Measurements from ENCODE around the gene TRDN.

DNA sequence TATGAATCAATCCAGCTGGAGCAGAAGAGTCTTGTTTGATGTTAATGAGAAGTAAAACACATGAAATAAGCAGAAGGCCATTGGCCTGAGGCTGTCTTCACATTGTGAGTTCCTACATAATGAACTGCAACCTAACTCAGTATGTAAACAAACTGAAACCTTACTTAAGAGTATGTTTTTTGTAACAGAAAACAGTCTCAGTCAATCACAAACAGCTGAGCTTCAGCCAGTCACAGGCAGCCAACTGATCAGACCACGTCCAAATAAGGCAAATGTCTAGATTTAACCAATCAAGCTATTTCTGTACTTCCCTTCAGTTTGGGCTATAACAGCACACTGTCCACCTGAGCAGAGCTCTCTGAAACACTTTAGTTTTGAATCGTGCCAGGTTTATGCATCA is 234.7 kb downstream of the TRDN start:
- TF ChIP-seq, protein P1, sequence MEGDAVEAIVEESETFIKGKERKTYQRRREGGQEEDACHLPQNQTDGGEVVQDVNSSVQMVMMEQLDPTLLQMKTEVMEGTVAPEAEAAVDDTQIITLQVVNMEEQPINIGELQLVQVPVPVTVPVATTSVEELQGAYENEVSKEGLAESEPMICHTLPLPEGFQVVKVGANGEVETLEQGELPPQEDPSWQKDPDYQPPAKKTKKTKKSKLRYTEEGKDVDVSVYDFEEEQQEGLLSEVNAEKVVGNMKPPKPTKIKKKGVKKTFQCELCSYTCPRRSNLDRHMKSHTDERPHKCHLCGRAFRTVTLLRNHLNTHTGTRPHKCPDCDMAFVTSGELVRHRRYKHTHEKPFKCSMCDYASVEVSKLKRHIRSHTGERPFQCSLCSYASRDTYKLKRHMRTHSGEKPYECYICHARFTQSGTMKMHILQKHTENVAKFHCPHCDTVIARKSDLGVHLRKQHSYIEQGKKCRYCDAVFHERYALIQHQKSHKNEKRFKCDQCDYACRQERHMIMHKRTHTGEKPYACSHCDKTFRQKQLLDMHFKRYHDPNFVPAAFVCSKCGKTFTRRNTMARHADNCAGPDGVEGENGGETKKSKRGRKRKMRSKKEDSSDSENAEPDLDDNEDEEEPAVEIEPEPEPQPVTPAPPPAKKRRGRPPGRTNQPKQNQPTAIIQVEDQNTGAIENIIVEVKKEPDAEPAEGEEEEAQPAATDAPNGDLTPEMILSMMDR (IDR thresholded peaks at IDR 0.05): no peak
- TF ChIP-seq GTF2I (CRISPR knock-in tag; conservative IDR thresholded peaks at IDR 0.05) (no peak), NFE2L1 (CRISPR knock-in tag; IDR thresholded peaks at IDR 0.05) (no peak), FOXP1 (CRISPR knock-in tag; IDR thresholded peaks at IDR 0.05; ENCODE audit: borderline replicate concordance) (no peak), CREB1 (CRISPR knock-in tag; IDR thresholded peaks at IDR 0.05) (no peak), NR2C2 (CRISPR knock-in tag; IDR thresholded peaks at IDR 0.05) (no peak), MYBL2 (CRISPR knock-in tag; IDR thresholded peaks at IDR 0.05) (no peak), FOXK1 (CRISPR knock-in tag; IDR thresholded peaks at IDR 0.05) (no peak), NFYB (CRISPR knock-in tag; conservative IDR thresholded peaks at IDR 0.05; ENCODE audit: low read depth) (no peak)
- TF ChIP-seq, protein P2, sequence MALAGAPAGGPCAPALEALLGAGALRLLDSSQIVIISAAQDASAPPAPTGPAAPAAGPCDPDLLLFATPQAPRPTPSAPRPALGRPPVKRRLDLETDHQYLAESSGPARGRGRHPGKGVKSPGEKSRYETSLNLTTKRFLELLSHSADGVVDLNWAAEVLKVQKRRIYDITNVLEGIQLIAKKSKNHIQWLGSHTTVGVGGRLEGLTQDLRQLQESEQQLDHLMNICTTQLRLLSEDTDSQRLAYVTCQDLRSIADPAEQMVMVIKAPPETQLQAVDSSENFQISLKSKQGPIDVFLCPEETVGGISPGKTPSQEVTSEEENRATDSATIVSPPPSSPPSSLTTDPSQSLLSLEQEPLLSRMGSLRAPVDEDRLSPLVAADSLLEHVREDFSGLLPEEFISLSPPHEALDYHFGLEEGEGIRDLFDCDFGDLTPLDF (CRISPR knock-in tag; IDR thresholded peaks at IDR 0.05): no peak
- TF ChIP-seq, protein P3, sequence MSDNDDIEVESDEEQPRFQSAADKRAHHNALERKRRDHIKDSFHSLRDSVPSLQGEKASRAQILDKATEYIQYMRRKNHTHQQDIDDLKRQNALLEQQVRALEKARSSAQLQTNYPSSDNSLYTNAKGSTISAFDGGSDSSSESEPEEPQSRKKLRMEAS (CRISPR knock-in tag; IDR thresholded peaks at IDR 0.05): no peak
- TF ChIP-seq, protein P4, sequence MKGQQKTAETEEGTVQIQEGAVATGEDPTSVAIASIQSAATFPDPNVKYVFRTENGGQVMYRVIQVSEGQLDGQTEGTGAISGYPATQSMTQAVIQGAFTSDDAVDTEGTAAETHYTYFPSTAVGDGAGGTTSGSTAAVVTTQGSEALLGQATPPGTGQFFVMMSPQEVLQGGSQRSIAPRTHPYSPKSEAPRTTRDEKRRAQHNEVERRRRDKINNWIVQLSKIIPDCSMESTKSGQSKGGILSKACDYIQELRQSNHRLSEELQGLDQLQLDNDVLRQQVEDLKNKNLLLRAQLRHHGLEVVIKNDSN (CRISPR knock-in tag; IDR thresholded peaks at IDR 0.05): no peak
